ENCODE measurements around the gene TROAP.

TROAP gene

GRCh38 chr12:49364989-49365388, 41.9 kb downstream of the TROAP start:
- TF ChIP-seq POLR2AphosphoS5 (IDR thresholded peaks at IDR 0.05; ENCODE audit: low read depth, low read length) (no peak), TAF1 (IDR thresholded peaks at IDR 0.05; ENCODE audit: borderline replicate concordance, insufficient read depth, low read length) (no peak), FOXP2 (optimal IDR thresholded peaks at IDR 0.05; ENCODE audit: borderline replicate concordance, extremely low read depth, extremely low read length, insufficient read depth) (no peak), SIN3A (IDR thresholded peaks at IDR 0.05; ENCODE audit: borderline replicate concordance, insufficient read depth, low read length) (no peak)
- TF ChIP-seq, protein P1, sequence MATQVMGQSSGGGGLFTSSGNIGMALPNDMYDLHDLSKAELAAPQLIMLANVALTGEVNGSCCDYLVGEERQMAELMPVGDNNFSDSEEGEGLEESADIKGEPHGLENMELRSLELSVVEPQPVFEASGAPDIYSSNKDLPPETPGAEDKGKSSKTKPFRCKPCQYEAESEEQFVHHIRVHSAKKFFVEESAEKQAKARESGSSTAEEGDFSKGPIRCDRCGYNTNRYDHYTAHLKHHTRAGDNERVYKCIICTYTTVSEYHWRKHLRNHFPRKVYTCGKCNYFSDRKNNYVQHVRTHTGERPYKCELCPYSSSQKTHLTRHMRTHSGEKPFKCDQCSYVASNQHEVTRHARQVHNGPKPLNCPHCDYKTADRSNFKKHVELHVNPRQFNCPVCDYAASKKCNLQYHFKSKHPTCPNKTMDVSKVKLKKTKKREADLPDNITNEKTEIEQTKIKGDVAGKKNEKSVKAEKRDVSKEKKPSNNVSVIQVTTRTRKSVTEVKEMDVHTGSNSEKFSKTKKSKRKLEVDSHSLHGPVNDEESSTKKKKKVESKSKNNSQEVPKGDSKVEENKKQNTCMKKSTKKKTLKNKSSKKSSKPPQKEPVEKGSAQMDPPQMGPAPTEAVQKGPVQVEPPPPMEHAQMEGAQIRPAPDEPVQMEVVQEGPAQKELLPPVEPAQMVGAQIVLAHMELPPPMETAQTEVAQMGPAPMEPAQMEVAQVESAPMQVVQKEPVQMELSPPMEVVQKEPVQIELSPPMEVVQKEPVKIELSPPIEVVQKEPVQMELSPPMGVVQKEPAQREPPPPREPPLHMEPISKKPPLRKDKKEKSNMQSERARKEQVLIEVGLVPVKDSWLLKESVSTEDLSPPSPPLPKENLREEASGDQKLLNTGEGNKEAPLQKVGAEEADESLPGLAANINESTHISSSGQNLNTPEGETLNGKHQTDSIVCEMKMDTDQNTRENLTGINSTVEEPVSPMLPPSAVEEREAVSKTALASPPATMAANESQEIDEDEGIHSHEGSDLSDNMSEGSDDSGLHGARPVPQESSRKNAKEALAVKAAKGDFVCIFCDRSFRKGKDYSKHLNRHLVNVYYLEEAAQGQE (IDR thresholded peaks at IDR 0.05; ENCODE audit: insufficient read depth in 1 of 2, low read depth in 2 of 2, low read length in 2 of 2): no peak

- TF ChIP-seq, protein P1 (IDR thresholded peaks at IDR 0.05; ENCODE audit: insufficient read depth in 1 of 2, low read depth in 2 of 2, low read length in 2 of 2): no peak
- TF ChIP-seq FOXP2 (optimal IDR thresholded peaks at IDR 0.05; ENCODE audit: borderline replicate concordance, extremely low read depth, extremely low read length, insufficient read depth): no peak
- TF ChIP-seq SIN3A (IDR thresholded peaks at IDR 0.05; ENCODE audit: borderline replicate concordance, insufficient read depth, low read length): no peak
- TF ChIP-seq POLR2AphosphoS5 (IDR thresholded peaks at IDR 0.05; ENCODE audit: low read depth, low read length): no peak
- TF ChIP-seq TAF1 (IDR thresholded peaks at IDR 0.05; ENCODE audit: borderline replicate concordance, insufficient read depth, low read length): no peak
Observed at GRCh38 chr12:49365542-49365941, 42.5 kb downstream of the TROAP start.

DNA sequence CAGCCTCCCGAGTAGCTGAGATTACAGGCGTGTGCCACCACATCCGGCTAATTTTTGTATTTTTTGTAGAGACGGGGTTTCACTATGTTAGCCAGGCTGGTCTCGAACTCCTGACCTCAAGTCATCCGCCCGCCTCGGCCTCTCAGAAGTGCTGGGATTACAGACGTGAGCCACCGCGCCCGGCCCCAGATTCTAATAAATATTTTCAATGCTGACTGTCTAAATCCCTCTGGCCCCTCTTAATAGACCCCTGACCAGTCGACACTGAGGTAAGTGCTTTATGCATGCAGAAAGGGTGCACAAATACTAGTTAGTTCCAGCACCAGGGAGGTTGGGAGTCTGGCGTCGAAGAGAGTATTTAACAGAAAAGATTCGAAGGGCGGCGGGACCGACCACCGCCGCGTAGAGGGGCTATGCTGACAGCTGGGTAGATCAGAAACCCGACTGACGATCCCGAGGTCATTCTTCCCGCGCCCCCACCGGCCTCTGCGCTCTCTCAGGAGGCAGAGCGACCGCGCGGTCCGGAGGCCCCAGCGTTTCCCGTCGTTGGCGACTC, 43.1 kb downstream of the TROAP start:
- no peak for TF ChIP-seq POLR2AphosphoS5 (IDR thresholded peaks at IDR 0.05; ENCODE audit: low read depth, low read length)
- TF ChIP-seq TAF1 (IDR thresholded peaks at IDR 0.05; ENCODE audit: borderline replicate concordance, insufficient read depth, low read length): no peak
- TF ChIP-seq, protein P1 (IDR thresholded peaks at IDR 0.05; ENCODE audit: insufficient read depth in 1 of 2, low read depth in 2 of 2, low read length in 2 of 2): no peak
- no peak for TF ChIP-seq SIN3A (IDR thresholded peaks at IDR 0.05; ENCODE audit: borderline replicate concordance, insufficient read depth, low read length)
- TF ChIP-seq FOXP2 (optimal IDR thresholded peaks at IDR 0.05; ENCODE audit: borderline replicate concordance, extremely low read depth, extremely low read length, insufficient read depth): no peak

DNA sequence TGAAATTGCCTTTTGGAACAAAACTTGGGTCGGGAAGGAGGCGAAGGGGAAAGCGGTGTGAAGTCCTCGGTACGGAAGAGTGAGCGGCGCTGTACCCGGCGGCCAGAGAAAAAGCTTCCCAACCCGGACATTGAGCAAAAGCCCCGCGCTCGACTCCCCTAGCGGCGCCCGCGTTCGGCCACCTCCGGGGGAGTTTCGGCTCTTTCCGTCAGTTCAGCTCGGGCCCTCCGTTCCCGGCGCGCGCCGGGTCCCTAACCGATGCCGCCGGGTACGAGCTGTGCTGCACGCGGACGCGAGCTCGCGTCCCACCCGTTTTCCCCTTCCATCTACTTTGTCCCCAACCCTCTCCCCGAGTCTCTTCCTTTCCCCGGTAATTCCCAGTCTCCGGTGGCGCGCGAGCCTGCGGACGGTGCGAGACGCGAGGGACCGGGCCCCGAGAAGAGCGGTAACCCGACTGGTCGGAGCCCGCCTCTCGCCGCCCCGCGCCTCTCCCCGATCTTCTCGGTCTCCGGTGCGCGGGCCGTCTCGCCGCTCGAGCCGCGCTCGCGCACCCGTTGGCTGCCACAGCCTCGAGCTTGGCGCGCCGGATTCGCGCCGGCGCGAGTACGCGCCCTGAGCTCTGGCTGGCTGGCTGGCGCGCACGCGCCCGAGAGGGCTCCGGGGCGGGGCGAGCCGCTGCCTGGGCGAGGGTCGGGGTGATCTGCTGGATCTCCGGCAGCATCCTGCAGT, 43.8 kb downstream of the TROAP start:
- no peak; the same call in 1 of the 2 replicates for TF ChIP-seq POLR2AphosphoS5 (IDR thresholded peaks at IDR 0.05; ENCODE audit: low read depth, low read length)
- TF ChIP-seq FOXP2 (optimal IDR thresholded peaks at IDR 0.05; ENCODE audit: borderline replicate concordance, extremely low read depth, extremely low read length, insufficient read depth): peak; percentile 69
- TF ChIP-seq TAF1 (IDR thresholded peaks at IDR 0.05; ENCODE audit: borderline replicate concordance, insufficient read depth, low read length): peak; percentile 85; the same call in 1 of the 2 replicates
- no peak for TF ChIP-seq SIN3A (IDR thresholded peaks at IDR 0.05; ENCODE audit: borderline replicate concordance, insufficient read depth, low read length)
- TF ChIP-seq, protein P1 (IDR thresholded peaks at IDR 0.05; ENCODE audit: insufficient read depth in 1 of 2, low read depth in 2 of 2, low read length in 2 of 2): no peak

All from PFSK-1 (cell line).